Measurements from ENCODE around the gene SDF2. TPM values are rescaled to one million over a fixed set of nuclear protein-coding genes. Genes with fewer than 3 reads are reported as not detected.

The SDF2 gene
- total and polyA plus RNA-seq, 9 of the 15 experiments (the other 6 are each of a cell fraction or from before 2014, with no cell fraction given) = 41.2 to 132 (median 65.6) TPM

DNA sequence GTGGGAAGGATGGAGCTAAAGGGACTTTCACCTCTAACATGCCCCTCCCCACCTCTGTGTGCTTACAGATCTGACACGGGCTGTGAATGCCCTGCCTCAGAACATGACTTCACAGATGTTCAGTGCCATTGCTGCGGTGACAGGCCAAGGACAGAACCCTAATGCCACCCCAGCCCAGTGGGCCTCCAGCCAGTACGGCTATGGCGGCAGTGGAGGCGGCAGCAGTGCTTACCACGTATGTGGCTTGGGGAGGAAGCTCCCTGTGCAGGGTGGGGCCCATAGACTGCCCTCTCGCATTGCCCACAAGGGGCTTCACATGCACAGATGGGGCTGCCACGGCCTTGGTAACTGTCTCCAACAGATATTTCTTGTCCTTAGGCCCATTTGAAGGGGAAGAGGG is 38.6 kb upstream of the SDF2 start (continued):
- TF ChIP-seq, protein P1, sequence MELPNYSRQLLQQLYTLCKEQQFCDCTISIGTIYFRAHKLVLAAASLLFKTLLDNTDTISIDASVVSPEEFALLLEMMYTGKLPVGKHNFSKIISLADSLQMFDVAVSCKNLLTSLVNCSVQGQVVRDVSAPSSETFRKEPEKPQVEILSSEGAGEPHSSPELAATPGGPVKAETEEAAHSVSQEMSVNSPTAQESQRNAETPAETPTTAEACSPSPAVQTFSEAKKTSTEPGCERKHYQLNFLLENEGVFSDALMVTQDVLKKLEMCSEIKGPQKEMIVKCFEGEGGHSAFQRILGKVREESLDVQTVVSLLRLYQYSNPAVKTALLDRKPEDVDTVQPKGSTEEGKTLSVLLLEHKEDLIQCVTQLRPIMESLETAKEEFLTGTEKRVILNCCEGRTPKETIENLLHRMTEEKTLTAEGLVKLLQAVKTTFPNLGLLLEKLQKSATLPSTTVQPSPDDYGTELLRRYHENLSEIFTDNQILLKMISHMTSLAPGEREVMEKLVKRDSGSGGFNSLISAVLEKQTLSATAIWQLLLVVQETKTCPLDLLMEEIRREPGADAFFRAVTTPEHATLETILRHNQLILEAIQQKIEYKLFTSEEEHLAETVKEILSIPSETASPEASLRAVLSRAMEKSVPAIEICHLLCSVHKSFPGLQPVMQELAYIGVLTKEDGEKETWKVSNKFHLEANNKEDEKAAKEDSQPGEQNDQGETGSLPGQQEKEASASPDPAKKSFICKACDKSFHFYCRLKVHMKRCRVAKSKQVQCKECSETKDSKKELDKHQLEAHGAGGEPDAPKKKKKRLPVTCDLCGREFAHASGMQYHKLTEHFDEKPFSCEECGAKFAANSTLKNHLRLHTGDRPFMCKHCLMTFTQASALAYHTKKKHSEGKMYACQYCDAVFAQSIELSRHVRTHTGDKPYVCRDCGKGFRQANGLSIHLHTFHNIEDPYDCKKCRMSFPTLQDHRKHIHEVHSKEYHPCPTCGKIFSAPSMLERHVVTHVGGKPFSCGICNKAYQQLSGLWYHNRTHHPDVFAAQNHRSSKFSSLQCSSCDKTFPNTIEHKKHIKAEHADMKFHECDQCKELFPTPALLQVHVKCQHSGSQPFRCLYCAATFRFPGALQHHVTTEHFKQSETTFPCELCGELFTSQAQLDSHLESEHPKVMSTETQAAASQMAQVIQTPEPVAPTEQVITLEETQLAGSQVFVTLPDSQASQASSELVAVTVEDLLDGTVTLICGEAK (IDR thresholded peaks at IDR 0.05) = no peak
- TF ChIP-seq, protein P1 (CRISPR knock-in tag; IDR thresholded peaks at IDR 0.05) = no peak
- TF ChIP-seq, protein P2, sequence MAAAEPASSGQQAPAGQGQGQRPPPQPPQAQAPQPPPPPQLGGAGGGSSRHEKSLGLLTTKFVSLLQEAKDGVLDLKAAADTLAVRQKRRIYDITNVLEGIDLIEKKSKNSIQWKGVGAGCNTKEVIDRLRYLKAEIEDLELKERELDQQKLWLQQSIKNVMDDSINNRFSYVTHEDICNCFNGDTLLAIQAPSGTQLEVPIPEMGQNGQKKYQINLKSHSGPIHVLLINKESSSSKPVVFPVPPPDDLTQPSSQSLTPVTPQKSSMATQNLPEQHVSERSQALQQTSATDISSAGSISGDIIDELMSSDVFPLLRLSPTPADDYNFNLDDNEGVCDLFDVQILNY (CRISPR knock-in tag; IDR thresholded peaks at IDR 0.05) = no peak
